NCI-H524 (cell line): Measurements from ENCODE around the gene TAX1BP3.

Source experiments
- DNase-seq, 2 experiments: peaks; one replicate each; lab custom pipeline; 2025; lab: John Stamatoyannopoulos, UW

TAX1BP3 gene

GRCh38 chr17:3657874-3658783, 10.2 kb downstream of the TAX1BP3 start:
- no peak for DNase-seq

DNA sequence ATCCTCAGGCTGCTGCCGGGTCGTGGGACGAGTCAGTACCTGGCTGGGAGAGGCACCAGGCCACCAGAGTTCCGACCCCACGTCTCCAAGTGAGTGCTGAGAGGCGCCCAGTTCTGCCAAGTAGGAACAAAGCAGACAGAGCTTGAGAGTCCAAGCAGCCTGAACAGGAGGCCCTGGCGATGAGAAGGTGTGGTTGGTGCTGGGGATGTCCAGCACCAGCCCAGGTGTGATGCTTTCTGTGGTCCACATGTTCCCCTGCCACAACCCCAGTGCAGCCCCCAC, 10.8 kb downstream of the TAX1BP3 start:
- DNase-seq: no peak

GRCh38 chr17:3656755-3657587, 11.4 kb downstream of the TAX1BP3 start:
- no peak for DNase-seq

GRCh38 chr17:3656353-3656752, 12.0 kb downstream of the TAX1BP3 start:
- DNase-seq: no peak

GRCh38 chr17:3655766-3656165, 12.6 kb downstream of the TAX1BP3 start:
- no peak for DNase-seq

DNA sequence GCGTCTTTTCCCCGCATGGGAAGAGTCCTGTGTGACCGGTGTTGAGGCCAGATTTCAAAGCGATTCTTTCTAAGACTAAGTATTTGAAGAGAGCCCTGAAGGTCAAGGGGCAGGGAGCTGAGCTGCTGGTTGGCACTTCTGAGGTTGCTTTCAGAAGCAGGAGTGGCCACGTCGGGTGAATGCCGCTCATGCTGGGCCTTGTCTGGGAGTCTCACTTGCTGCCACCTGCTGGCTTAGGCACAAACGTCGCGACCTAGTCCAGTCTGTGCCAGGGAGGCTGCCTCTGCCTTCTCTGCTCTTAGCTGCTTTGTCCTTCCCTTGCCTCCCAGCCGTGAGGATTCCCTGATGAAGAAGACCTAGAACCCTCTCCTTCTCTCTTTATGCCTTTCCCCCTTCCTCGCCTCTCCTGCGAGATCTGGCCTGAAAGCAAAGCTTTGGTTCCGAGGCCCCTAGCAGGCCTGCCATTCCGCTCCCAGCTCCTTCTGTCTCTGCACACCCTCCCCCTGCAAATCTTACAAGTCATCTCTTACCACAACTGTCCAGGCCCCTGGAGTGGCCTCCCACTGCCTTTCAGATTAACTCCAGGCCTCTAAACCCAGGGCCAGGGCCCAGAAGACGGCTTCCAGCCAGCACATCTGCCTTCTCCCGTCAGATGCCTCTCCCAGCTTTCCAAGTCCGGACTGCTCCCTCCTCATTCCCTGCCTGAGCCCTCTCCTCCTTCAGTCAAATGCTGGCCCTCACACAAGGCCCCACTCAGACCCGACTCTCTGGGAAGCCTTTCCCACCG, 20.4 kb downstream of the TAX1BP3 start:
- DNase-seq: peak in 1 of 2 experiments; percentile 9

DNA sequence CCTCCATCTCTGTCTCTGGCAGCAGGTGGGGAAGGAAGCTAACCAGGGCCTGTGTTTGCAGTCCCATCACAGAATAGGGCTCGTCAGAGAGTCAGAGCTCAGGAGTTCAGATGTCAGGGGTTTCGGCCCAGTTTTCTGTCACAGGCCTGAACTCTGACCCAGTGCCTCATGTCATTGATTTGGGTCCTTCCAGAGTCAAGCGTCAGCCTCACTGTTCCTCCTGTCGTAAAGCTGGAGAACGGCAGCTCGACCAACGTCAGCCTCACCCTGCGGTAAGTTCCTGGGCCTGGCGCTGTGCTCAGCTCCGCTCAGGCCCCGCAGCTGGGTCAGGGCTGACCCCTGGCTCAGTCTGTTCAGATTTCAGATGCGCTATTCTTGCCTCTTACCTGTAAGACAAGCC, 21.1 kb downstream of the TAX1BP3 start:
- DNase-seq: no peak

GRCh38 chr17:3645310-3645709, 23.1 kb downstream of the TAX1BP3 start:
- DNase-seq: no peak

GRCh38 chr17:3643889-3644349, 24.5 kb downstream of the TAX1BP3 start:
- DNase-seq: no peak

DNA sequence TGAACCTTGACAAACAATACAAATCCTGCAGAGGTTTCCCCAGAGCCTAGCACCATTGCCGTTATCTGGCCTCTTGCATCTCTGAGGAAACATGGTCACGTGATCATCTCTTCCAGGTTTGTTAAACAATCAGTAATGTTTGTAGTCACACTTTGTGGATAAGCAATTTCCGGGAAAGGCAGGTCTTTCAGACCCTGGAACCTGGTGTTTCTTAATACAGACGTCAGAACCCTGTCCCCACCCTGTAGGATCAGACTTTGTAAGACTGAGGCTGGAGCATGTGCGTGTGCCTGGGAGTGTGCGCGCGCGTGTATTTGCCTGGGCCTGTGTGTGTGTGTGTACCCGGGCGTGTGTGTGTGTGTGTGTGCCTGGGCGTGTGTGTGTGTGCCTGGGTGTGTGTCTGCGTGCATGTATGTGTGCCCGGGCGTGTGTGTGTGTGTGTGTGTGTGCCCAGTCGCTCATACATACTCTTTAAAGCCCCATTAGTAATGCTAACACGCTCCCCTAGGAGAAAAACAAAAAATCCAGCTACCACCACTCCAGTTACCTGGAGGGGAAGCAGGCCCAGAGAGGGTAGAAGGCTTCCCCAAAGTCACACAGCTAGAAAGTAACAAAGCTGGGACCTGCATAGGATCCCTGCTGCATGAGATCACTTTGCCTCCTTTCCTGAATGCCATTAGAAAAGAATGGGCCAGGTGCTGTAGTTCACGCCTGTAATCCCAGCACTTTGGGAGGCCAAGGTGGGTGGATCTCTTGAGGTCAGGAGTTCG, 26.5 kb downstream of the TAX1BP3 start:
- DNase-seq: no peak

GRCh38 chr17:3641014-3641413, 27.4 kb downstream of the TAX1BP3 start:
- no peak for DNase-seq

GRCh38 chr17:3639981-3640596, 28.3 kb downstream of the TAX1BP3 start:
- peak in 1 of 2 experiments; percentile 2 for DNase-seq

DNA sequence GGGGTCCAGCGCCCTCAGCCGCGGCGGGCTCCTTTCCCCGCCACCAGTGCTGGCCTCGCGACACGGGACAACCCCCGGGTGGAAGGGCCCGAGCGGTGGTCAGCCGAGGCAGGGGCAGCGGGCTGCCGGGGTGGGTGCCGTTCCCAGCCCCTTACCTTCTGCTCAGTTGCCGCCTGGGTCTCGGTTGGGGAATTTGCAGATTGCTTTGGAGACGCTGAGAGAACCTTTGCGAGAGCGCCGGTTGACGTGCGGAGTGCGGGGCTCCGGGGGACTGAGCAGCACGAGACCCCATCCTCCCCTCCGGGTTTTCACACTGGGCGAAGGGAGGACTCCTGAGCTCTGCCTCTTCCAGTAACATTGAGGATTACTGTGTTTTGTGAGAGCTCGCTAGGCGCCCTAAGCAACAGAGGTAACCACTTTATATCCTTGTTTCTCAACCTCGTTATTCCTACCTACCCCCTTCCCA, 31.4 kb downstream of the TAX1BP3 start:
- DNase-seq: no peak

DNA sequence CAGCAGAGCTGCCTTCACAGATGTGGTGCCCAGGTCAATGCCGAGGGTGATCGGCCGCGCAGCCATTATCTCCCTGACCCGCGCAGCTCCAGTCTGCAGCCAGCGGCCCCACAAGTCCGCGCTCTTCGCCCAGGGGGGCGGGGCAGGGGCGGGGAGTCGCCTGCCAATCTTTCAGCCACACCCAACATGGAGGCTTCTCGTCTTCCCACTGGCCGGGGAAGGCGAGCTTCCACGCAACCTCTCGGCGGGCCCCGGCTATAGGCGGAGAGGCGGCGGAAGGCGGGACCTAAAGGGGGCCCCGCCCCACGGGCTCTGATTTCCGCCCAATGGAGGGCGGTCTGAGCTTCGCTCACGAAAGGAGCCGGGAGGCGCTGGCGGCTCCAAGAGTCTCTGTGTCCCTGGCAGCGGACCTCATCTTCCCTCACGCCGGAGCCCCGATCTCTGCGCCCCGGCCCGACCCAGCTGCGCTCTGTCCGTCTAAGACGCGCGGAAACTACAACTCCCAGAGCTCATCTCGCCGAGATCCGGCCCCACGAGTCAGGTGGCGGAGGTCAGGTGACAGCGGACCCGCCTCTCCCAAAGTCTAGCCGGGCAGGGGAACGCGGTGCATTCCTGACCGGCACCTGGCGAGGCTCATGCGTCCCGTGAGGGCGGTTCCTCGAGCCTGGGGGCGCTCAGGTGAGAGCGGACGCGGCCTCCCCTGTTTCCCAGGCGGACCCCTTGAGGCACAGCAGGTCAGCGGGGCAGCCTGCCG, 32.0 kb downstream of the TAX1BP3 start, which contains the start of the genes CTNS and SHPK:
Gene CTNS, plus strand, starts transcription at position 607 of the 754 bp plus-strand sequence. CDS start 3,447 bp downstream, outside the sequence.
Gene SHPK, minus strand, starts transcription at position 97 of the 754 bp plus-strand sequence. Its CDS starts 31 bp downstream, at position 66.
- peak; percentile 76 to 82 for DNase-seq

- DNase-seq: peak in 1 of 2 experiments; percentile 1
These were observed 32.8 kb downstream of the TAX1BP3 start for GRCh38 chr17:3635474-3636153.

GRCh38 chr17:3632287-3632686, 36.1 kb downstream of the TAX1BP3 start:
- DNase-seq: no peak

- no peak for DNase-seq
These were observed 37.6 kb downstream of the TAX1BP3 start for GRCh38 chr17:3630781-3631180.

- DNase-seq: no peak
These were observed 40.6 kb downstream of the TAX1BP3 start for GRCh38 chr17:3627769-3628167.
